ENCODE data around the gene CNTNAP5. TPM values are rescaled to one million over a fixed set of nuclear protein-coding genes. Genes with fewer than 3 reads are reported as not detected.

CNTNAP5 gene
- total RNA-seq, 1 donor from 2014 or later: not detected

GRCh38 chr2:124063596-124063995, 38.5 kb downstream of the CNTNAP5 start:
- DNase-seq (ENCODE audit: low read depth, low spot score): no peak

GRCh38 chr2:124065636-124066035, 40.5 kb downstream of the CNTNAP5 start:
- DNase-seq (ENCODE audit: low read depth, low spot score): no peak

DNA sequence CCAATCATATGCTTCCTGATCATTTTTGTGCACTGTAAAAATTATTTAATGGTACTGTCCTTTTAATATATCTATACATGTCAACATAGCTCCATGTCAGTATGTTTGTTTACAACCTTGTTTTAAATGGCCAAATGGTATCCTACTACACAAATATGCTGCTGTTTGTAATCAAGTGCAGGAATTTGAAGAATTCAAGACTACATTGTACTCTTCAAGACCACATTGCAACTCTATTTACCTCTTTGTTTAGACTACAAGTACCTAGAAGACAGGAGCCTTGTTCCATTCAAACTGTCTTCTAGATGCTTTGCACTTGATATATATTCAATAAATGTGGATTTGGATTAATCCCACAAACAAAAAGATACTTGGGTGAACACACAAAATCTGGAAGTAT, 41.7 kb downstream of the CNTNAP5 start:
- DNase-seq (ENCODE audit: low read depth, low spot score): no peak

DNA sequence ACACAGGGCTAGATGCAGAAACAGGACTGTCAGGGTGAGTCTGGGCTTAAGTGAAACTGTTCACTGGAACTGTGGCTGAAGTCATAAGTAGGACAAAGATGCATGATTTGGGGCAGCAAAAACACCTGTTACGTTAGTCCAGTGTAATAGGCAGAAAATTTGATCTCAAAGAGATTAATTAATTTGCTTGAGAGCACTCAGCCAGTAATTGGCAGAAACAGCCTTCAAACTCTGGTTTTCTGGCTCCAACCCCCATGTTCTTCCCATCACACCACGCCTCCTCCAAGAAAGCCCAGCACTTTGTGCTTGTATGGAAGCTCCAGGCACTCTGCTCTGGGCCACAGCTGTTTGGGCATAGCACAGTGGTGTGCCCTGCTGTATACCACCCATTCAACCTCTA, 54.0 kb downstream of the CNTNAP5 start:
- DNase-seq (ENCODE audit: low read depth, low spot score): no peak

GRCh38 chr2:124080281-124081153, 55.4 kb downstream of the CNTNAP5 start:
- no peak for DNase-seq (ENCODE audit: low read depth, low spot score)

- no peak for DNase-seq (ENCODE audit: low read depth, low spot score)
Measured at GRCh38 chr2:124081154-124081716, 56.1 kb downstream of the CNTNAP5 start.

DNA sequence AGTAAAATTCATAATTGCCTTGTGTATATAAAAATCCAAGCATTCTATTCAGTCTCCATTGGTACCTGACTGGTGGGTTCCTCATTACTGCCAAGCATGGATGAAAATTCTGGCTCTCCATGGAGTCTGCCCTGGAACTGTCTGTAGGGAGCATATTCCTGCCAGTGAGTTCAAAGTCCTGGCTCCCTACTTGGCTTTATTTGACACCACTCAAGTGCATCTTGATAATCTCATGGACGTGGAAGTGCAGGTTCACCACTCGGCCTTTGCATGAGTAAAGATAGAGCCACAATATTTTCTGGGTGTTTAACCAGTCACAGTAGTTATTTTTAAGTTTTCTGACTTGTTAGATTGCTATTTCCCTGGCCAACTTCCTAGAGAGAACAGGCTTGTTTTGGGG, 63.5 kb downstream of the CNTNAP5 start:
- no peak for DNase-seq (ENCODE audit: low read depth, low spot score)

GRCh38 chr2:124091721-124092120, 66.6 kb downstream of the CNTNAP5 start:
- DNase-seq (ENCODE audit: low read depth, low spot score): no peak

DNA sequence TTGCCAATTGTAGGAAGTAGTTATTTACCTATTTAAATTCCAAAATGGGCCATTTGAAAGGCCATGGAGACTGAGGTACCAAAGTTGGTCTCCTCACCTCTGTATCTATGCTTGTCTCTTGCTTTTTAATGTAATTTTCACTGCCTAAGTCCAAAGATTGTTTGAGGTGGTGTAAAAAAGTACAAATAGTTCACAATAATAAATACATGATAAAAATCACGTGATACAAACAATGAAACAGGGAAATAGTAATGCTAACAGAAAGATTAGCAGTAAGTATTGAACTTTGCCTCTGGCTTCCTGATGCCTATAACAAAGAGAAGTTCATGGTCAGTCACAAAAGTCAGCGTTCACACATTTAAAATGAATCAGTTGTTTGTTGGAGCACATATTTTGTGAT, 67.6 kb downstream of the CNTNAP5 start:
- no peak for DNase-seq (ENCODE audit: low read depth, low spot score)

DNA sequence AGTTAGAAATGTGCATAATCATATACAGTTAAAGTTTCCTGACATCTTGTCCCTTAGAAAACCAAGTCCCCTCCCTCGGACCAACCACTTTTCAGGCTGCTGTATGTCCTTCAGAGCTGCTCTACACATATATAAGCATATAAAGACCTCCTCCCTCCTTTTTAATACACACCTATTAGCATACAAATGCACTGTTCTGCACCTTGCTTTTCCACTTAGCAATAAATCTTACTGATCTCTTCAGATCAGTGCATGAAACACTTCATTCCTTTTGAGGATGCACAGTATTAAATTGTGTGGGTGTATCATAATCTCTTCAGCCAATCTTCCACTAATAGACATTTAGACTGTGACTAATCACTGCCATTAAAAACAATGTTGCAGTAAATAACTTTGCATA, 79.8 kb downstream of the CNTNAP5 start:
- no peak for DNase-seq (ENCODE audit: low read depth, low spot score)

- DNase-seq (ENCODE audit: low read depth, low spot score): no peak
Measured at GRCh38 chr2:124112206-124112605, 87.1 kb downstream of the CNTNAP5 start.

GRCh38 chr2:124112966-124113365, 87.9 kb downstream of the CNTNAP5 start:
- DNase-seq (ENCODE audit: low read depth, low spot score): no peak

DNA sequence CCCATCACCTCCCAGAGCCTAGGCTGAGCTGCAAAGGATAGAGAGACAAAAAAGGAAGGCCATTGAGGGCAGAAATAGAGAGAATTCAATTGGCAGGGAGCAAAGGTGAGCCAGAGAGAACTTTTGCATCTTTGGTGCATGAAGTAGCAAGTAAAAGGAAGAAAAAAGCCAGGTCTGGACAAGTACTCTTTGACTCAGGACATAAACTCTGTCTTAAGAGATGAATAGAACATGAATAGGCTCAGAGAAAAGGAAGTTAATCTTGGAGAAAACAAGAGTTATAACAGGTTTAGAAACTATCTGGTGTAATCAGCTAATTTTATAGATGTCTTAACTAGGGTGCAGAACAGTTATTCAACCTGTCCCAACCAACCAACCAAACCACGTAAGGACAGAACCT, 95.2 kb downstream of the CNTNAP5 start:
- DNase-seq (ENCODE audit: low read depth, low spot score): no peak

- DNase-seq (ENCODE audit: low read depth, low spot score): no peak
Measured at GRCh38 chr2:124121106-124121505, 96.0 kb downstream of the CNTNAP5 start.

- no peak for DNase-seq (ENCODE audit: low read depth, low spot score)
Measured at GRCh38 chr2:124121760-124122275, 96.7 kb downstream of the CNTNAP5 start.

- no peak for DNase-seq (ENCODE audit: low read depth, low spot score)
Measured at GRCh38 chr2:124122340-124122739, 97.3 kb downstream of the CNTNAP5 start.

DNA sequence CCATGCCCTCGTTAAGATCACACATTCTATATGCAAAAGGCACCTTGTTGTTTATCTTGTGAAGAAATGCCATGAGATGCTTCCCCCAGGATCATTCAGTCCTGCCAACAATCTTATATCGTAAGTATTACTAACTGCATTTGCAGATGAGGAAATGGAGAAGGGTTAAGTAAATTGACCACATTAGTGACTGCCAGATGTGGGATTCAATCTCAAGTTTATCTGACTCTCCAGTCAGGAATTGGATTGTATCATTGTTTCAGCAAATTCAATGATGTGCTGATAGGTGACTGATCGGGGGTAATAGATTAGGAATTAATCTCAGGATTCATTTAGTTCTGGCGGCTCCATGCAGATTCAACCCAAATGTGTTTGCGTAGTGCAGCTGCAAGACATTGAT, 106.2 kb downstream of the CNTNAP5 start:
- no peak for DNase-seq (ENCODE audit: low read depth, low spot score)

GRCh38 chr2:124136110-124136509, 111.0 kb downstream of the CNTNAP5 start:
- no peak for DNase-seq (ENCODE audit: low read depth, low spot score)

GRCh38 chr2:124138076-124138475, 113.0 kb downstream of the CNTNAP5 start:
- DNase-seq (ENCODE audit: low read depth, low spot score): no peak

GRCh38 chr2:124145982-124146381, 120.9 kb downstream of the CNTNAP5 start:
- no peak for DNase-seq (ENCODE audit: low read depth, low spot score)

- DNase-seq (ENCODE audit: low read depth, low spot score): no peak
Measured at GRCh38 chr2:124147552-124147951, 122.5 kb downstream of the CNTNAP5 start.

DNA sequence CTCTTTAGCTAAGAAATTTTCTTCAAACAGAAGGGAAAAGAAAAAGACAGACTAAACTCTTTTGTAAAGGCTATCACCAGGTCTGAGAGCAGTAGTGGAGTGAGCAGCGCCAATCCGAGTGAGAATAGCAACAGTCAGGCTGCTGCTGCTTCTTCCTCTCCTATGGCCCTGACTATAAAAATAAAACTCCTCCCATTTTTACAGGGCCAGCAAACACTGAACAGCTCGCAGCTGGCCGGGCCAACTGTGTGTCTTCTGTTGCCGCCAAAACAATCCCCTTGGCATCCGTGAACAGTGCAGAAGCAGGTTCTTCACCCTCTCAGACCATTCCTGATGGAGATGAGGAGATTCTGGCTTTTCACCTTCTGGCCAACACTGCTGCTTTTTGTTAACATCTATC, 124.5 kb downstream of the CNTNAP5 start:
- DNase-seq (ENCODE audit: low read depth, low spot score): no peak

DNA sequence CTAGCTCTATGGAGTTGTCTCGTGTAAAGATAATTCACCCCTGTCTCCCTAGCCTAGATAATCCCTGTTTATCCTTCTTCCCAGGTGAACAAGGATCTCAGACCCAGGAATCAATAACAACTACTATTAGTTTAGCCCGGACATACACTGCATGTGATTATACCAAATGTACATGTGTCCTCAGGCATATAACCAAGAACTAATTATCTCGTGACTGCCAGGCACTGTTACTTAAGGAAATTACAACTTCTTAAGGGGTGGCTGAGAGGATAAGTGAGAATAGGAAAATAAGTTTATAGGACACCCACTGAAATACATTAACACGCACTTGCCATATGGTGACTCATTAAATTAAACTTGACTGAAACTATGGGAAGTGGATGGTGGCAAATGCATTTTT, 126.6 kb downstream of the CNTNAP5 start:
- no peak for DNase-seq (ENCODE audit: low read depth, low spot score)

All from pulmonary artery endothelial cell (primary cell).